ENCODE results near the gene ZNF239.
"Not testable (repeated sequence)": the region's sequence is repeated elsewhere in the genome, so short reads cannot be mapped to it uniquely, and the experiment has no call there.

Gene ZNF239

GRCh38 chr10:43574001-43574892 lies at the start of gene ZNF239:
ZNF239 (minus strand) TSS chr10:43574616; CDS start chr10:43558079, 16,537 bp downstream.
- DNase-seq = peak; percentile 91

GRCh38 chr10:43623351-43623750 lies 48.9 kb upstream of the ZNF239 start:
- DNase-seq = no peak

GRCh38 chr10:43622038-43622437 lies 47.6 kb upstream of the ZNF239 start:
- DNase-seq = no peak

- no peak for DNase-seq
Measured at GRCh38 chr10:43619368-43619767, 45.0 kb upstream of the ZNF239 start.

GRCh38 chr10:43616697-43617370 lies 42.4 kb upstream of the ZNF239 start:
- no peak for DNase-seq

- no peak for DNase-seq
Measured at GRCh38 chr10:43610636-43611035, 36.2 kb upstream of the ZNF239 start.

- DNase-seq = no peak
Measured at GRCh38 chr10:43607199-43607573, 32.8 kb upstream of the ZNF239 start.

- peak; percentile 86 for DNase-seq
Measured at GRCh38 chr10:43606323-43607198, 32.1 kb upstream of the ZNF239 start, which contains the start of gene ZNF485. ZNF485 (plus strand) TSS chr10:43606438; CDS start chr10:43607051, 613 bp downstream.

- DNase-seq = no peak
Measured at GRCh38 chr10:43605850-43606322, 31.5 kb upstream of the ZNF239 start.

- not testable (repeated sequence) for DNase-seq
Measured at GRCh38 chr10:43601576-43601975, 27.2 kb upstream of the ZNF239 start.

GRCh38 chr10:43599333-43599732 lies 24.9 kb upstream of the ZNF239 start:
- no peak for DNase-seq

- DNase-seq = no peak
Measured at GRCh38 chr10:43598446-43598845, 24.0 kb upstream of the ZNF239 start.

GRCh38 chr10:43596546-43596945 lies 22.1 kb upstream of the ZNF239 start:
- no peak for DNase-seq

GRCh38 chr10:43595739-43596298 lies 21.4 kb upstream of the ZNF239 start:
- DNase-seq = peak; percentile 59

- DNase-seq = peak; percentile 58
Measured at GRCh38 chr10:43594944-43595589, 20.7 kb upstream of the ZNF239 start.

GRCh38 chr10:43591303-43591904 lies 17.0 kb upstream of the ZNF239 start:
- DNase-seq = no peak

- DNase-seq = not testable (repeated sequence)
Measured at GRCh38 chr10:43586730-43587115, 12.3 kb upstream of the ZNF239 start.

- DNase-seq = no peak
Measured at GRCh38 chr10:43585981-43586729, 11.7 kb upstream of the ZNF239 start.

GRCh38 chr10:43585046-43585445 lies 10.6 kb upstream of the ZNF239 start:
- no peak for DNase-seq

- DNase-seq = no peak
Measured at GRCh38 chr10:43584051-43584450, 9.6 kb upstream of the ZNF239 start.

- DNase-seq = no peak
Measured at GRCh38 chr10:43576580-43576979, 2.2 kb upstream of the ZNF239 start.
